ENCODE results near the gene PAPLN. TPM values are rescaled to one million over a fixed set of nuclear protein-coding genes. Genes with fewer than 3 reads are reported as not detected.

Gene PAPLN
- total and polyA plus RNA-seq, 7 donors: 0.26 to 0.79 (median 0.44) TPM

- H3K36me3 ChIP-seq (ENCODE audit: insufficient read depth in 1 of 2, low read depth in 1 of 2): peaks cover 0 to 88% of the 10 kb centered on the region in 2 donors
- H3K27me3 ChIP-seq (ENCODE audit: insufficient read depth in 3 of 3, low read length in 2 of 3): no peaks in the 10 kb centered on the region
- H3K4me1 ChIP-seq: no peaks in the 10 kb centered on the region
- no peak for TF ChIP-seq CTCF (IDR thresholded peaks at IDR 0.05)
- intact Hi-C loops (cut with DNase I): no loop called here
- no peak for ATAC-seq
- H3K4me3 ChIP-seq: no peak overlapping the region
- no peak overlapping the region for H3K27ac ChIP-seq
- no peaks in the 10 kb centered on the region for H3K9me3 ChIP-seq
- DNase-seq: no peak
- 61 to 76% (median 69%) methylated on average over 2 of the region's 2 CpGs for WGBS, 3 donors
Observed at GRCh38 chr14:73198253-73198652, 39.1 kb upstream of the PAPLN start.

GRCh38 chr14:73203527-73203926 is 33.8 kb upstream of the PAPLN start:
- no peak for TF ChIP-seq CTCF (IDR thresholded peaks at IDR 0.05)
- ATAC-seq: no peak
- no peak for DNase-seq
- Histone ChIP-seq H3K9me3 (no peaks in the 10 kb centered on the region), H3K4me1 (no peaks in the 10 kb centered on the region), H3K27ac (no peak overlapping the region), H3K36me3 (ENCODE audit: insufficient read depth in 1 of 2, low read depth in 1 of 2) (peaks cover 0 to 92% of the 10 kb centered on the region in 2 donors), H3K27me3 (ENCODE audit: insufficient read depth in 3 of 3, low read length in 2 of 3) (no peaks in the 10 kb centered on the region), H3K4me3 (no peak overlapping the region)
- intact Hi-C loops (cut with DNase I): no loop called here
- WGBS, 3 donors: 89 to 93% (median 91%) methylated on average over 2 of the region's 2 CpGs

GRCh38 chr14:73207615-73208014 is 29.7 kb upstream of the PAPLN start:
- 93 to 97% (median 97%) methylated on average over 2 of the region's 2 CpGs for WGBS, 3 donors
- TF ChIP-seq CTCF (IDR thresholded peaks at IDR 0.05): no peak
- ATAC-seq: no peak
- no peak overlapping the region for H3K4me3 ChIP-seq
- DNase-seq: no peak
- intact Hi-C loops (cut with DNase I): no loop called here
- no peaks in the 10 kb centered on the region for H3K27me3 ChIP-seq (ENCODE audit: insufficient read depth in 3 of 3, low read length in 2 of 3)
- H3K27ac ChIP-seq: no peak overlapping the region
- no peaks in the 10 kb centered on the region for H3K4me1 ChIP-seq
- H3K9me3 ChIP-seq: no peaks in the 10 kb centered on the region
- peaks cover 0 to 86% of the 10 kb centered on the region in 2 donors for H3K36me3 ChIP-seq (ENCODE audit: insufficient read depth in 1 of 2, low read depth in 1 of 2)

- H3K27ac ChIP-seq: no peak overlapping the region
- no peak for TF ChIP-seq CTCF (IDR thresholded peaks at IDR 0.05)
- H3K4me1 ChIP-seq: no peaks in the 10 kb centered on the region
- DNase-seq (no peak), ATAC-seq (no peak)
- peaks cover 6 to 86% of the 10 kb centered on the region in 2 donors for H3K36me3 ChIP-seq (ENCODE audit: insufficient read depth in 1 of 2, low read depth in 1 of 2)
- H3K27me3 ChIP-seq (ENCODE audit: insufficient read depth in 3 of 3, low read length in 2 of 3): no peaks in the 10 kb centered on the region
- no peak overlapping the region for H3K4me3 ChIP-seq
- no peaks in the 10 kb centered on the region for H3K9me3 ChIP-seq
- WGBS, 3 donors: 90 to 100% (median 96%) methylated on average over 3 of the region's 3 CpGs
- intact Hi-C loops (cut with DNase I): no loop called here
Observed at GRCh38 chr14:73208390-73208789, 28.9 kb upstream of the PAPLN start.

GRCh38 chr14:73208846-73209245 is 28.5 kb upstream of the PAPLN start:
- Histone ChIP-seq H3K4me3 (no peak overlapping the region), H3K9me3 (no peaks in the 10 kb centered on the region), H3K27me3 (ENCODE audit: insufficient read depth in 3 of 3, low read length in 2 of 3) (no peaks in the 10 kb centered on the region), H3K4me1 (no peaks in the 10 kb centered on the region), H3K36me3 (ENCODE audit: insufficient read depth in 1 of 2, low read depth in 1 of 2) (peaks cover 6 to 86% of the 10 kb centered on the region in 2 donors), H3K27ac (no peak overlapping the region)
- TF ChIP-seq CTCF (IDR thresholded peaks at IDR 0.05): no peak
- ATAC-seq (no peak), DNase-seq (no peak)
- intact Hi-C loops (cut with DNase I): no loop called here
- 95 to 99% (median 96%) methylated on average over 8 of the region's 8 CpGs for WGBS, 3 donors

All from psoas muscle (tissue), 8 donors.